Measurements from ENCODE around the gene CCDC77.

Gene CCDC77

DNA sequence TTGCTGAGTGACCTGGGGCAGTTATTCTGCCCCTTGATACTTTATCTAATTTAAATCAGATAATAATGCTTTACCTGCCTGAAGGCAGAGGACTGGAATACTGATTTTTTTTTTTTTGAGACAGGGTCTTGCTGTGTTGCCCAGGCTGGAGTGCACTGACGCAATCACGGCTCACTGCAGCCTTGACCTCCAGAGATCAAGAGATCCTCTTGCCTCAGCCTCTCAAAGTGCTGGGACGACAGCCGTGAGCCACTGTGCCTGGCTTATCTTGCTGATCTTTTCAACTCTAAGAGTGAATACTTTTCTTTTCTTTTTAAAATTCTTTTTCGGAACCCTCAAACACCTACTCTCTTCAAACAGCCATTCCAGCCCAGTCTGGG, 57.6 kb downstream of the CCDC77 start:
- Histone ChIP-seq H3K9ac (ENCODE audit: low read length) (peak overlapping the region; percentile 73), H3K4me1 (ENCODE audit: control insufficient read depth, insufficient read depth, low read length) (peaks cover 35% of the 10 kb centered on the region), H3K9me3 (ENCODE audit: control insufficient read depth, low read length) (no peaks in the 10 kb centered on the region), H3K27me3 (ENCODE audit: control insufficient read depth, insufficient read depth, low read length) (no peaks in the 10 kb centered on the region), H3K36me3 (ENCODE audit: control insufficient read depth, insufficient read depth, low read length) (no peaks in the 10 kb centered on the region), H3K4me3 (ENCODE audit: low read length) (no peak overlapping the region)

DNA sequence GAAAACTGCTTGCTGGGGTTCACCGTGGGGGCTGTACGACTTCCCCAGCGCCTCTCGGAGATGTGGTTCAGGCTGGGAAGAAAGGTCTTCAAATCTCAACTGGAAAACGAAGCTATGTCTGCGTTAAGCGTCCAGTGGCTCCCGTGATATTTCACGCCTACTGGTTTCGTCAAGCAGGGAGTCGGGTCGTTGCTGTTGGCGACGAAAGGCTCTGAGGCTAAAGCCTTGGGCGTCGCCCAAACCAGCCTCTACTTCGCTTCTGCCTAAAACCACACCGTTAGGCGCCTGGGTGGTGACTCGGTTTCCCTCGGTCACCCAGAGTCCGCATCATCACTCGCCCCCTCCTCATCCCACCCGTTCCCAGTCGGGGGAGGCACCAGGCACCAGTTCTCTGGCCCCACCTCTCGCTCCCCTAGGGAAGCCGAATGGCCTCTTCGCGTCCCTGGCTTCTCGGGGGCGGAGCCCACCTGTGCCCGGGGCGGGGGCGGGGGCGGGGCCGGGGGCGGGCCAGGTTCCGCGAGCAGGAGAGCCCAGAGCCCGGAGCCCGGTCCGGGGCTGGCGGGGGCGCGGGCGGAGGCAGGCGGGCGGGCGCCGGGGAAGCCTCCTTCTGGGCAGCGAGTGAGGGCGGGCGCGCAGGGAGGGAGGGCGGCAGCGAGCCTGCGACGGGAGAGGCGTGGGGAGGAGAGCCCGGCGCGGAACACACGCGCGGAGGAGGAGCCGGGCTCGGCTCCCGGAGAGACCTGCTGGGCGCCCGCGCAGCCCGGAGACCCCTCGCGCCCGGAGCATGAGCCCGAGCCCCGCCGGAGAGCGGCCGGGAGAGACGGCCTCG, 58.2 kb downstream of the CCDC77 start, which contains the start of gene B4GALNT3:
TSS of gene B4GALNT3 (plus strand) at position 510 of the 829 bp plus-strand sequence. CDS start 438 bp downstream, outside the sequence.
- H3K36me3 ChIP-seq (ENCODE audit: control insufficient read depth, insufficient read depth, low read length) = no peaks in the 10 kb centered on the region
- peak within 1 kb of the TSS; percentile 42 for H3K4me3 ChIP-seq (ENCODE audit: low read length)
- no peaks in the 10 kb centered on the region for H3K27me3 ChIP-seq (ENCODE audit: control insufficient read depth, insufficient read depth, low read length)
- H3K9ac ChIP-seq (ENCODE audit: low read length) = peak within 1 kb of the TSS; percentile 81
- no peaks in the 10 kb centered on the region for H3K9me3 ChIP-seq (ENCODE audit: control insufficient read depth, low read length)
- H3K4me1 ChIP-seq (ENCODE audit: control insufficient read depth, insufficient read depth, low read length) = peaks cover 37% of the 10 kb centered on the region

DNA sequence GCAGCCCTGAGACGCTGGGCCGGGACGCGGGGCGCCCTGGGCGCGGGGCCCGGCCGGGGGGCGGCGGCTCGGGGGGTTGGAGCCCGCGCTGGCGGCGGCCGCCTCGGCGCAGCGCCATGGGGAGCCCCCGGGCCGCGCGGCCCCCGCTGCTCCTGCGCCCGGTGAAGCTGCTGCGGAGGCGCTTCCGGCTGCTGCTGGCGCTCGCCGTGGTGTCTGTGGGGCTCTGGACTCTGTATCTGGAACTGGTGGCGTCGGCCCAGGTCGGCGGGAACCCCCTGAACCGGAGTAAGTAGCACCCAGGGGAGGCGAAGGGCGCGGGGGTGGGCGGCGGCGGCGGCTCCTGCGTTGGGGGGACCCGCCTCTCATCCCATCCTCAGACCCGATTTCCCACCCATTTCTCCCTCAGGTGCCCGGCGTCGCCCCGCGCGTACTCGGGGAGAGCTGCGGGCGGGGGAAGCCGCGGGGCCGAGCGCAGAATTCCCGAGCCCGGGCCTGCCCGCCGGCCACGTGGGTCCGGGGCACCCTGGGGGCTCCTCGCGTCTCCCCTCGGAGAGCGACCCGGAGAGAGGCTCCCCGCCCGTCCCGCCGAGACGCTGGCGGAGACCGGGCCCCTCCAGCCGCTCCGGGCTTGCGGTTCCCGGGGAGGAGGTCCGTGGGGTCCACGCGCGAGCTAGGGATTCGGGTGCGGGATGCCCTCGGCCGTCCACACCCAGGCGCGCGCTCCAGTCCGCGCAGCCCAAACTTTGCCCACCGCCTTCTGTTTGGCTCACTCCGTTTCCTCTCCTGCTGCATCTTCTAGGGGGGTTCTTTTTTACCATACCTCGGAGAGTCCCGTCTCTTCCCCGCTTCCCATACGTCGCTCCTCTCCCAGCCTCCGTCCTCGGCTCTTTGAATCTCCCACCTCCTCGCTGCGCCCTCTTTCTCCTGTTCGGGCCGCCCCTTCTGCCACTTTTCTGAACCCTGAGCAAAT, 59.1 kb downstream of the CCDC77 start:
- Histone ChIP-seq H3K4me3 (ENCODE audit: low read length) (peak overlapping the region; percentile 29), H3K4me1 (ENCODE audit: control insufficient read depth, insufficient read depth, low read length) (peaks cover 46% of the 10 kb centered on the region), H3K9ac (ENCODE audit: low read length) (peak overlapping the region; percentile 81), H3K9me3 (ENCODE audit: control insufficient read depth, low read length) (no peaks in the 10 kb centered on the region), H3K36me3 (ENCODE audit: control insufficient read depth, insufficient read depth, low read length) (no peaks in the 10 kb centered on the region), H3K27me3 (ENCODE audit: control insufficient read depth, insufficient read depth, low read length) (no peaks in the 10 kb centered on the region)

DNA sequence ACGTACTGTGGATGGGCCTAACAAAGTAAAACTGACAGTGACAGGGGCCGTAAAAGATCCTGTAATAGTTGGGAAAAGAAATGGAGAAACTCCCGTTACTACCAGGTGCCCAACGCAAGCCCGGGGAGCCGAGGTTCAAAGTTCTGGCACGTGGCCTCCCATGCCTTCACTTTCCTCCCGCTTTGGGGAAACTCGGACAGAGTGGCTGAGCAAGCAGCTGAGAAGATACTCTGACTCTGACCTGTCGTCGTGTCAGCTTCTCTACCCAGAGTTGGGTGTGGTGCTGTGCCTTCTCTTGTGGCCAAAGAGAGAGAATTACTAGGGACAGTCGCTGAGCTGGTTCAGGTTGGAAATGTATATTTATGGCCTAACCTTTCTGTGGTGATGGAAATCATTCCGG, 60.0 kb downstream of the CCDC77 start:
- no peaks in the 10 kb centered on the region for H3K36me3 ChIP-seq (ENCODE audit: control insufficient read depth, insufficient read depth, low read length)
- peak overlapping the region; percentile 81 for H3K9ac ChIP-seq (ENCODE audit: low read length)
- H3K27me3 ChIP-seq (ENCODE audit: control insufficient read depth, insufficient read depth, low read length) = no peaks in the 10 kb centered on the region
- peaks cover 54% of the 10 kb centered on the region for H3K4me1 ChIP-seq (ENCODE audit: control insufficient read depth, insufficient read depth, low read length)
- peak overlapping the region; percentile 29 for H3K4me3 ChIP-seq (ENCODE audit: low read length)
- no peaks in the 10 kb centered on the region for H3K9me3 ChIP-seq (ENCODE audit: control insufficient read depth, low read length)

DNA sequence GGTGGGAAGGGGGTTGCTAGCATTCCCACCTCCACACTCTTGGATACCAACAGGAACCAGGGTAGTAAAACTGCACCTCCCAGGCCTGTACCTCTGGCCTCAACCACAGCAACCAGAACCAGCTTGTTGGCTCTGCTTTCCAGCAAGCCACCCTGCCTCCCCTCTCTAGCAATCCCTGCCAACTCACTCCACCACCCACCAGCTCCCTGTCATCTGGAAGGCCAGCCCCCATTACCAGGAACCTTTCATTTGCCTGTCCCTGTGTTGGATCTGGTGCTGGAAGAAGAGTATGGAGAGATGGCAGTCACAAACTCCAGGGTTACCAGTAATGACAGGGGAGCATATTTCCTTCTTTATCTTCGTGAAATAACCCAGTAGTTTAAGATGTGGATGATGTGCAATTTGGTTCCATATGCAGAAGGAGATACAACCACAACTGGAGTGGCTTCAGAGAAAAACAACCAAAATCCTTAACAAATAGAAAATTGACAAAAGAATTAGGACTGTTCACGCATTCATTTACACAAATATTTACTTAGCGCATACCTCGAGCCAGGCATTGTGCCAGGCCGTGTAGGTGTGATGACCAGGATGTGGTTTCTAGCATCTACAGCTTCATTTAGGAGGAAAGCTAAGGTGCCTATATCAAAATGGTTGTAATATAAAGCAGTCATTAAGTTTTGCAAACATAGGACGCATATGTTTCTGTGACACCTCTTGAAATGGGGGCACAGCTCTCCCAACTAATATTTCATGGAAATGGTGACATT, 61.7 kb downstream of the CCDC77 start:
- peak overlapping the region; percentile 81 for H3K9ac ChIP-seq (ENCODE audit: low read length)
- no peaks in the 10 kb centered on the region for H3K9me3 ChIP-seq (ENCODE audit: control insufficient read depth, low read length)
- no peak overlapping the region for H3K4me3 ChIP-seq (ENCODE audit: low read length)
- no peaks in the 10 kb centered on the region for H3K27me3 ChIP-seq (ENCODE audit: control insufficient read depth, insufficient read depth, low read length)
- peaks cover 55% of the 10 kb centered on the region for H3K4me1 ChIP-seq (ENCODE audit: control insufficient read depth, insufficient read depth, low read length)
- H3K36me3 ChIP-seq (ENCODE audit: control insufficient read depth, insufficient read depth, low read length) = no peaks in the 10 kb centered on the region

DNA sequence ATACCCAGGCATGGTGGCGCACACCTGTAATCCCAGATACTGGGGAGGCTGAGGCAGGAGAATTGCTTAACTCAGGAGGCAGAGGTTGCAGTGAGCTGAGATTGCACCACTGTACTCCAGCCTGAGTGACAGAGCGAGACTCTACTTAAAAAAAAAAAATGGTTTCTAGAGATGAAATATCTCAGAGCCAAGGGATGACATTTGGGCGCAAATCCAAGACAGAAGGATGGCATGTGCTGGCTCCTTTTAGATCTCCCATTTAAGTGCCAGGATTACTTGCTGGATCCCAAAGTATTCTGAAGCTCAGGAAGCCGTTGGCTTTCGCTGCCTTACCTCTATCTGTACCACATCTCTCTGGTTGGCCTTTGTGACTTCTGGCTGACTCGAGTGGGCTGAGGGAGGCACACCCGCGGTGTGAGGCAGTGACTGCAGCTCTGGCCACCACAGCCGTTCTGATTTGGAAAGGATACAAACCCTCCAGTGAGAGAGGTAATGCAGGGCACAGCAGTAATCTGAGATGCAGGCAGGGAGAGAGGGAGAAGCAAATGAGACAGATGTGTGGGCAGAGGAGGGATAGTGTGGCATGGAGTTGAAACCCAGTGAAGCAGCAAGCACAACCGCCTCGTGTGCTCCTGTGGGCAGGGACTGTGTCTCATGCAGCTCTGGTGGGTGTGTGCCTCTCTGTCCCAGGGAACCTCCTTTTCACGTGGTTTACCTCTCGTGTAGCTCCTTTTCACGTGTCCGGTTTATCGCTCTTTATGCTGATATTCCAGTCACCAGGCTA, 63.2 kb downstream of the CCDC77 start:
- Histone ChIP-seq H3K9me3 (ENCODE audit: control insufficient read depth, low read length) (no peaks in the 10 kb centered on the region), H3K4me1 (ENCODE audit: control insufficient read depth, insufficient read depth, low read length) (peaks cover 59% of the 10 kb centered on the region)

DNA sequence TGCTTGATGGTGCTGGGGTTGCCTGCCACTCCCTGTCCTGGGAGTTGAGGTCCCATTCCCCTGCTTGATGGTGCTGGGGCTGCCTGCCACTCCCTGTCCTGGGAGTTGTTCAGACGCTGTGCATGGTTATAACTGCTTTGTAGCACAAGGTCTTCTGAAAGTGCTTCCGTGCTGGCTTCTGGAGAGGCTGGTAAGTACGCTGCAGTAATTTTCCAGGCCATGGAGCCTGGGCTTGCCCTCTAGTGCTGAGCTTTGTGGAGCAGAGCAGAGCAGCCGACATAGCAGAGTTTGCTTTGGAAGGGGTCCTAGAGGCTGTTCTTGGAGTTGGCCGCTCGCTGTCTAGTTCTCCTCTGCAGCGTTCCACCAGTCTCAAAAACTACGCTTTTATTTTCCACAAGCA, 64.6 kb downstream of the CCDC77 start:
- peak overlapping the region; percentile 41 for H3K9ac ChIP-seq (ENCODE audit: low read length)

More for the DNA sequence above, 63.2 kb downstream of the CCDC77 start:
- peak overlapping the region; percentile 32 for H3K9ac ChIP-seq (ENCODE audit: low read length)
- no peak overlapping the region for H3K4me3 ChIP-seq (ENCODE audit: low read length)
- H3K36me3 ChIP-seq (ENCODE audit: control insufficient read depth, insufficient read depth, low read length) = no peaks in the 10 kb centered on the region
- no peaks in the 10 kb centered on the region for H3K27me3 ChIP-seq (ENCODE audit: control insufficient read depth, insufficient read depth, low read length)

DNA sequence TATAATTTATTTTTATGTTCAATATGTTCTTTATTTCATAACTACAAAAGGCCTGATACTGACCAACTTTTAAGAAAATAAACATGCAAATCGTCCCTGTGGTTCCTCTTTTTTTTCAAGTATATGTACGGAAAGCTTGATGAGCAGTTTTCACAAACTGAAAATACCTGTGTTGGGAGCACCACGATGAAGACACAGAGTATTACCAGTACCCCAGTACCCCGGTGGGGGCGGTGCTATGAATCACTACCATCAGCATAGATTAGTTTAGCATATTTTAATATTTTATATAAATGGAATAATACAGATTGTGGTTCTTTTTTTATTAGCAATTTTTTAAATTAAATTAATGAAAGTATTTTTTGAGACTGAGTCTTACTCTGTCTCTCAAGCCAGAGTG, 65.3 kb downstream of the CCDC77 start:
- H3K9ac ChIP-seq (ENCODE audit: low read length) = no peak overlapping the region
- no peaks in the 10 kb centered on the region for H3K9me3 ChIP-seq (ENCODE audit: control insufficient read depth, low read length)
- H3K4me1 ChIP-seq (ENCODE audit: control insufficient read depth, insufficient read depth, low read length) = peaks cover 58% of the 10 kb centered on the region
- H3K27me3 ChIP-seq (ENCODE audit: control insufficient read depth, insufficient read depth, low read length) = no peaks in the 10 kb centered on the region
- no peak overlapping the region for H3K4me3 ChIP-seq (ENCODE audit: low read length)
- no peaks in the 10 kb centered on the region for H3K36me3 ChIP-seq (ENCODE audit: control insufficient read depth, insufficient read depth, low read length)

More for the DNA sequence above, 64.6 kb downstream of the CCDC77 start:
- Histone ChIP-seq H3K4me1 (ENCODE audit: control insufficient read depth, insufficient read depth, low read length) (peaks cover 59% of the 10 kb centered on the region), H3K9me3 (ENCODE audit: control insufficient read depth, low read length) (no peaks in the 10 kb centered on the region), H3K27me3 (ENCODE audit: control insufficient read depth, insufficient read depth, low read length) (no peaks in the 10 kb centered on the region), H3K36me3 (ENCODE audit: control insufficient read depth, insufficient read depth, low read length) (no peaks in the 10 kb centered on the region), H3K4me3 (ENCODE audit: low read length) (no peak overlapping the region)

DNA sequence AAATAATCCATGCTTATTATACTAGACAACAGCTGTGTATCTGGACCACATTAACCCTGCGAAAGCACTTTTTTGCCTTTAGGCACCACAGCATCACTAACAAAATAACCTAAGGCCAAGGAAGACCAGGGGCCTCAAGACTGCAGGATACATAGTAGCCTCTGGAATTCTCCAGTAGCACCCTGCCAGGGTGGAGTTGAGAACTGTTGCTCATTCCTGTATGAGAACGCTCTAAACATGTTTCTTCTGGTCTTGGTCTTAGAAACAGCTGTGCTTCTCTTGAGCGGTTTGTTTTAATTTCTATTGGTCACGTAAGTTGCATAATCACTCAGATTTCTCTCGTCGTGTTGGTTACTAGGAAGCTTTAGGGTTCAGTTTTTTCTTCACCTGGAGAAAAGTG, 66.1 kb downstream of the CCDC77 start:
- peaks cover 49% of the 10 kb centered on the region for H3K4me1 ChIP-seq (ENCODE audit: control insufficient read depth, insufficient read depth, low read length)
- H3K4me3 ChIP-seq (ENCODE audit: low read length) = no peak overlapping the region
- H3K27me3 ChIP-seq (ENCODE audit: control insufficient read depth, insufficient read depth, low read length) = no peaks in the 10 kb centered on the region
- no peak overlapping the region for H3K9ac ChIP-seq (ENCODE audit: low read length)
- no peaks in the 10 kb centered on the region for H3K9me3 ChIP-seq (ENCODE audit: control insufficient read depth, low read length)
- no peaks in the 10 kb centered on the region for H3K36me3 ChIP-seq (ENCODE audit: control insufficient read depth, insufficient read depth, low read length)

DNA sequence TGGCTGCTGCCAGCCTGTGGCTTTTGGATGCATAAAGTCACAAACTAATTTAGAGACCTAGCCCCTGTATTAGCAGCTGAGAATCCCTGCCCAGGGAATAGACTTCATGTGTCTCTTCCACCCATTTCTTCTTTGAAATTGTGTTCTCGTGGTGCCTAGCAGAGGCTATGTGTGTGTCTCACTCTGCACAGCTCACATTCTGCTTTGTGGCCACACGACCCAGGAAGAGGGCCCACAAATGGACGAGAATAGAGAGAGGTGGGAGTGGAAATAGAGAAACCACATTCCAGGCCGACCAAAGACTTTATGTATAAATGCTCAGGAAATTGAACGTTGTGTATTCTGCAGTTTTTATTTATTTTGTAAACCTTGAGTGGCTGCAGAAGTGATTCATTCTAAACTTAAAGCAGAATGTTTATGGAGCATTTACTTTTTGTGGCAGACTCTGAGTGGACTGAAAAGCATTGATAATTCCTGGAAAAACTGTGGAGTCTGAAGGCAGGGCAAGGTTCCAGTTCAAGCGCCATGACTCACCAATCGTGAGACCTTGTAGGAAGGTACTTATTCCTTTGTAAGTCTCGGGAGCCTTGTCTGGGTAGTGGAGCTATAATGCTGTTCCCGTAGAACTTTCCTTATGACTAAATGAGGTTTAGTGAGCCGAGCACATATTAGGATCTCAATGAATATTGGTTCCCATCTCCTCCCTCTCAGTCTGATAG, 67.4 kb downstream of the CCDC77 start:
- Histone ChIP-seq H3K36me3 (ENCODE audit: control insufficient read depth, insufficient read depth, low read length) (no peaks in the 10 kb centered on the region), H3K27me3 (ENCODE audit: control insufficient read depth, insufficient read depth, low read length) (no peaks in the 10 kb centered on the region), H3K4me3 (ENCODE audit: low read length) (no peak overlapping the region), H3K9ac (ENCODE audit: low read length) (no peak overlapping the region), H3K4me1 (ENCODE audit: control insufficient read depth, insufficient read depth, low read length) (peaks cover 37% of the 10 kb centered on the region), H3K9me3 (ENCODE audit: control insufficient read depth, low read length) (no peaks in the 10 kb centered on the region)

Measured in mucosa of stomach (tissue), 1 donor.